GM19395 (cell line): Measurements from ENCODE around the gene C16orf96.

Experiments
- ATAC-seq: cut with Tn5 transposase; IDR thresholded peaks from one replicate; pipeline ENCODE4 v1.9.1; 2021; ENCODE audit warnings: mild to moderate bottlenecking, moderate library complexity; ENCODE audit not compliant: unreplicated experiment

C16orf96 gene

DNA sequence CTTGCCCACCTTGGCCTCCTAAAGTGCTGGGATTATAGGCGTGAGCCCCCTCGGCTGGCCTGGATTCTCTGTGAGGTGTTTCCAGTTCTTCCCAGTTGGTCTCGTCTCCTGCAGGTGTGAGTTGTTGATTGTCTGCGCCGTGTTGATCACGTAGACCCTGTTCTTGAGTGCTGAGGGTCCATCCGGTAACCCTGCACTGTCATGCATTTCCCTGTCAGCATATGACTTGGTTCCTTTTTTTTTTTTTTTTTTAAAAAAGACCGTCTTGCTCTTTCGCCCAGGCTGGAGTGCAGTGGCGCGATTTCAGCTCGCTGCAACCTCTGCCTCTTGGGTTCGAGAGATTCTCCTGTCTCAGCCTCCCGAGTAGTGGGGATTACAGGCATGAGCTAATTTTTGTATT, 85.8 kb downstream of the C16orf96 start:
- ATAC-seq: no peak

DNA sequence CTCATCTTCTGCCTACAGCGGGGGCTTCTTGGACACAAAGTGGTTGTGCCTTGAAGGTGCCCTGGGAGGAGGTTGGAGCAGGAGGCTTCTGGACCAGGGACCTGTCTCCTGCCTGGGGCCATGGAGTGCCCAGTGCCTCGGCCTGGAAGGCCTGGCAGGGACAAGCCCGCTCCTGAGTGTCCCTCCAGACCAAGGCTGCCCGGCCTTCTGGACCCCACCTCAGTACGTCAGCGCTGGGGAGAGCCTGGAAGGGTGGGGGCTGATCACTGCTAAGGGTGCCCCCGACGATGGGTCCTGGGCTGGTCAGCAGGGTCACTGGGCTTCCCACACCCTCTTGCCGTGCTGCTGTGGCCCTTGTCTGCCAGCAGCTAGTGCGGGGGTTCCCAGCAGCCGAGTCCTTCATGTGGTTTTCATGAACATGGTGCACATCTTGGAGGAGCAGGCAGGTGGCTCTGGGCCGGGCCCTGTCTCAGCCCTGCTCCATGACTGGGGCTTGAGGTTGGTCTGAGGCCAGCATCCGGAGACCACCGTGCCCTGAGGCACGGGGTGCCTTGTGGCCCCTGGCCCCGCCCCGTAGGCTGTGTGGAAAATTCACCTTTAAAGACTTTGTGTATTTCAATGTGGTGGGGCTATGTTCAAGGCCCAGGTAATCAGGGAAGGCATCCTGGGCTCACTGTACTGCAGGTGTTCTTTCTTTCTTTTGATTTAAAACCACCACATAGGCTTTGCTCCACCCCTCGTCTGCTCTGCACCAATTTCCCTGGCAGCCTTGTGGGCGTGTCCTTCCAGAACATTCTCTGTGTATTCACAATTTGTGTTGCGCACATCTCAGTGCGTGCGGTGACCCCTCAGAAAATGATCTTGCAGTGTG, 90.9 kb downstream of the C16orf96 start:
- no peak for ATAC-seq

DNA sequence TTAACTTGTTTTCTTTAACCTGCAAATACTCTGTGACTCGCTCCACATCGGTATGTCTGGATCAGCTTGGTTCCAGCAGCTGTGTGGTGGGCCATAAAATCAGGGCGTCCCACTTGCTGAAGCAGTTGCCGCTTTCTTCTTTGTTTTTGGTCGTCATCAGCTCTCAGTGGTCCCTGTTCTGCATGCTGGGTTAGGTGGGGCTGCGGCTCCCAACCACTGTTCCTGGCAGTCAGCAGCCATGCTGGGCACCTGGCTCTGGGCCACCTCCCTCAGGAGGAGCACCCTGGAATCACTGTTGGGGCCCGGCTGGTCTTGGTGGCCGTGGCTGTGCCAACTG, 91.5 kb downstream of the C16orf96 start:
- no peak for ATAC-seq

DNA sequence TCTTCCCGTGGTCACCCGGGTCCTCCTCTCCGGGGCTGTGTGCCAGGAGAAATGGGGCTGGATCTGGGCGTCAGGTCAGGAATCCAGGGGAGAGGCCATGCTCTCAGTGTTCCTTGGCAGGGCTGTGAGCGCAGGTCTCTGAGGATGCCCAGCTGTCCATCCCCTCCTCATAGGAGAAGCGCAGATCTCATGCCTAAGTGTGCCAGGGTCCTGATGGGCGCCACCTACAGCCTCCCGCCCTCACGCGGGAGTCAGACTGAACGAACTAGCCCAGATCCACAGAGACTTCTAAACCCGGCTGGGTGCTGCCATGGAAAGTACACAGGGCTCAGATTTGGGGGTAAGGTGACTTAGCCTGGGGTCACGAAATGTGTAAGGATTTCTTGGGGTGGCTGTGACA, 92.8 kb downstream of the C16orf96 start:
- no peak for ATAC-seq

DNA sequence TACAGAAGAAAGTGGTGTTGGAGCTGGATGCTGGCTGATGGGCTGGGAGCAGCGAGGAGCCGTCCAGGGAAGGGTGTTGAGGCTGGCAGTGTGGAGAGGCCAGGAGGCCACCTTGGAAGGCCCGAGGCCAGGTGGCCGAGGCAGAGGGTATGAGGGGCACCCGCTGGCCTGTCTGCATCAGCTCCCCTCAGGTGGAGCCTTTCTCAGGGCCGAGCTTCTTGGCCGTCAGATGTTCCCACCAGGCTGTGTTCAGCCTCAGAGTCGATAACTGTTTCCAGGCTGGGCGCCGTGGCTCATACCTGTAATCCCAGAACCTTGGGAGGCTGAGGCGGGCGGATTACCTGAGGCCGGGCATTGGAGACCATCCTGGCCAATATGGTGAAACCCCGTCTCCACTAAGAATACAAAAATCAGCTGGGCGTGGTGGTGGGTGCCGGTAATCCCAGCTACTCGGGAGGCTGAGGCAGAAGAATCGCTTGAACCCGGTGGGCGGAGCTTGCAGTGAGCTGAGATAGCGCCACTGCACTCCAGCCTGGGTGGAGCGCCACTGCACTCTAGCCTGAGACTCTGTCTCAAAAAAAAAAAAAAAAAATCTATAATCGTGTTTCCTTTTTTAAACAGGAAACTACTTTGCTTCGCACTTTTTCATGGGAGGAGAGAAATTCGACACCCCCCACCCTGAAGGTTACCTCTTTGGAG, 93.8 kb downstream of the C16orf96 start:
- no peak for ATAC-seq
